MCF 10A (cell line): ENCODE results near the gene PLG. TPM values are rescaled to one million over a fixed set of nuclear protein-coding genes. Genes with fewer than 3 reads are reported as not detected.

Experiments used
- BruUV-seq: library from RNA; stranded (reverse); fragments of 400-500 nt; replicated peaks from 2 replicates; lab custom pipeline; 2021; lab: Mats Ljungman, UMichigan
- CTCF ChIA-PET: fragments of 300-600 bp; sonication (Branson Sonifier 250); formaldehyde crosslinking; extraction: SDS; loops from one replicate; lab custom pipeline; 2021; ENCODE audit warnings: antibody characterized with exemption, inconsistent platforms; lab: Yijun Ruan, JAX
- POLR2A ChIA-PET: fragments of 300-600, 350-650 bp; sonication (Branson Sonifier 250); formaldehyde crosslinking; extraction: SDS; loops from one replicate; lab custom pipeline; 2020; ENCODE audit warnings: antibody characterized with exemption, inconsistent platforms; lab: Yijun Ruan, JAX
- DNase-seq: peaks from one replicate; pipeline ENCODE4 v3.0.0-alpha.2; 2018; ENCODE audit not compliant: unreplicated experiment
- H3K27ac Mint-ChIP-seq: one replicate; pipeline ENCODE4 v1.8.0; 2022; ENCODE audit warnings: mild to moderate bottlenecking, low read depth, mixed read lengths; ENCODE audit not compliant: unreplicated experiment
- H3K27me3 Mint-ChIP-seq: one replicate; pipeline ENCODE4 v1.8.0; 2022; ENCODE audit warnings: mixed read lengths; ENCODE audit not compliant: insufficient read depth, unreplicated experiment
- H3K36me3 Mint-ChIP-seq: one replicate; pipeline ENCODE4 v1.8.0; 2022; ENCODE audit warnings: mild to moderate bottlenecking, moderate library complexity, mixed read lengths; ENCODE audit not compliant: insufficient read depth, unreplicated experiment
- H3K4me1 Mint-ChIP-seq: one replicate; pipeline ENCODE4 v1.8.0; 2022; ENCODE audit warnings: mixed read lengths; ENCODE audit not compliant: insufficient read depth, unreplicated experiment
- H3K4me3 Mint-ChIP-seq: one replicate; pipeline ENCODE4 v1.8.0; 2022; ENCODE audit warnings: mild to moderate bottlenecking, moderate library complexity, mixed read lengths; ENCODE audit not compliant: unreplicated experiment
- H3K9me3 Mint-ChIP-seq: one replicate; pipeline ENCODE4 v1.8.0; 2022; ENCODE audit warnings: mixed read lengths; ENCODE audit not compliant: unreplicated experiment
- CTCF ChIP-seq: fragments of 200-600 bp; IDR thresholded peaks from one replicate; pipeline ENCODE4 v1.8.0; 2022; ENCODE audit warnings: antibody characterized with exemption, mild to moderate bottlenecking; ENCODE audit not compliant: unreplicated experiment
- intact Hi-C: fragments of 100-400 bp; cut with micrococcal nuclease; formaldehyde crosslinking; loops from 2 replicates; pipeline ENCODE4 v1.14.1; 2022
- total RNA-seq: library from RNA; stranded (reverse); gene quantifications from 2 replicates; pipeline ENCODE4 v1.2.3, GENCODE V29; 2022

The PLG gene
- total RNA-seq, 1 experiment from 2014 or later: not detected

GRCh38 chr6:160790028-160790792 is 88.2 kb downstream of the PLG start:
- TF ChIP-seq CTCF: no peak
- Mint-ChIP-seq H3K4me3 (no peak overlapping the region), H3K27me3 (no peaks in the 10 kb centered on the region), H3K27ac (peak overlapping the region; percentile 21), H3K9me3 (no peaks in the 10 kb centered on the region), H3K4me1 (peaks cover 23% of the 10 kb centered on the region), H3K36me3 (no peaks in the 10 kb centered on the region)
- BruUV-seq: no TSS peak
- intact Hi-C loops: no loop called here
- DNase-seq: no peak
- POLR2A ChIA-PET: no interaction called here
- CTCF ChIA-PET: interaction anchor here (0.7 kb wide), 1 partner anchor 202 kb away, joined by 4 read pairs; no protein-coding TSS in a partner anchor

DNA sequence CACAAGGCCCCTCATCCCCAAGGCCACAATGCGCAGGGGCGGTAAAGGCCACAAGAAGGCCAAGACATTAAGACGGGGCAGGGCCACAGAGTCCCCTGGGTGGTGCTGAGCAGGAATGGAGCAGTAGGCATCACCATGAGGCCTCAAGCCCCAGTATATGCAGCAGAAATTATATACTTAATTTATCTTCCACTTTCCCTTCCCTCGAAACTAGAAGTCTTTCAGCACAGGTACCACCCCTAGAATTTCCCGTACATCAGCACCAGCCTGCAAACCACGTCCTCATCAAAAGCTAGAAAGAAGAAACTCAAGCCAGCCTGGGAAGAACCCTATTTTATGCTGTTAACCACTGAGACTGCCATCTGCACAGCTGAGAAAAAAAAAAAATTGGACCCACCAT is 89.4 kb downstream of the PLG start:
- no peak for TF ChIP-seq CTCF
- BruUV-seq: no TSS peak
- no peak for DNase-seq
- no peaks in the 10 kb centered on the region for H3K9me3 Mint-ChIP-seq
- intact Hi-C loops: no loop called here
- no peak overlapping the region for H3K4me3 Mint-ChIP-seq
- ChIA-PET CTCF (interaction anchor here (0.8 kb wide), 2 partner anchors 406 to 579 kb away, joined by 3 to 5 read pairs; no protein-coding TSS in a partner anchor), POLR2A (interaction anchor here (0.9 to 1.6 kb wide), 5 partner anchors 14 to 137 kb away, joined by 3 to 4 read pairs (median 3); no protein-coding TSS in a partner anchor)
- no peaks in the 10 kb centered on the region for H3K27me3 Mint-ChIP-seq
- no peaks in the 10 kb centered on the region for H3K36me3 Mint-ChIP-seq
- peak overlapping the region; percentile 73 for H3K27ac Mint-ChIP-seq
- H3K4me1 Mint-ChIP-seq: peaks cover 23% of the 10 kb centered on the region

GRCh38 chr6:160791981-160792418 is 90.0 kb downstream of the PLG start:
- ChIA-PET CTCF (interaction anchor here (0.6 to 0.8 kb wide), 3 partner anchors 10 to 578 kb away, joined by 3 to 5 read pairs (median 3); no protein-coding TSS in a partner anchor), POLR2A (interaction anchor here (0.9 to 1.6 kb wide), 4 partner anchors 13 to 54 kb away, joined by 3 to 4 read pairs (median 4); no protein-coding TSS in a partner anchor)
- peak; percentile 37 for DNase-seq
- Mint-ChIP-seq H3K27me3 (no peaks in the 10 kb centered on the region), H3K4me3 (no peak overlapping the region), H3K9me3 (no peaks in the 10 kb centered on the region), H3K4me1 (peaks cover 23% of the 10 kb centered on the region), H3K27ac (peak overlapping the region; percentile 73), H3K36me3 (no peaks in the 10 kb centered on the region)
- no peak for TF ChIP-seq CTCF
- BruUV-seq: no TSS peak
- intact Hi-C loops: no loop called here

- POLR2A ChIA-PET: interaction anchor here (0.6 kb wide), 1 partner anchor 560 kb away, joined by 3 read pairs; no protein-coding TSS in a partner anchor
- TF ChIP-seq CTCF: no peak
- BruUV-seq: no TSS peak
- CTCF ChIA-PET: interaction anchor here (1.4 kb wide), 1 partner anchor 133 kb away, joined by 4 read pairs; no protein-coding TSS in a partner anchor
- Mint-ChIP-seq H3K9me3 (no peaks in the 10 kb centered on the region), H3K4me1 (peaks cover 23% of the 10 kb centered on the region), H3K27me3 (no peaks in the 10 kb centered on the region), H3K27ac (peak overlapping the region; percentile 73), H3K4me3 (no peak overlapping the region), H3K36me3 (no peaks in the 10 kb centered on the region)
- peak; percentile 27 for DNase-seq
- intact Hi-C loops: no loop called here
Observed at GRCh38 chr6:160792708-160793107, 90.7 kb downstream of the PLG start.
